Islet precursor cell (in vitro differentiated cells): ENCODE data around the gene CXCL6.
A peak's percentile ranks its signal among the peaks of the same experiment; 100 is the strongest.

Source experiments
- DNase-seq: peaks from one replicate; pipeline ENCODE4 v3.0.0-alpha.2; 2018

Gene CXCL6

DNA sequence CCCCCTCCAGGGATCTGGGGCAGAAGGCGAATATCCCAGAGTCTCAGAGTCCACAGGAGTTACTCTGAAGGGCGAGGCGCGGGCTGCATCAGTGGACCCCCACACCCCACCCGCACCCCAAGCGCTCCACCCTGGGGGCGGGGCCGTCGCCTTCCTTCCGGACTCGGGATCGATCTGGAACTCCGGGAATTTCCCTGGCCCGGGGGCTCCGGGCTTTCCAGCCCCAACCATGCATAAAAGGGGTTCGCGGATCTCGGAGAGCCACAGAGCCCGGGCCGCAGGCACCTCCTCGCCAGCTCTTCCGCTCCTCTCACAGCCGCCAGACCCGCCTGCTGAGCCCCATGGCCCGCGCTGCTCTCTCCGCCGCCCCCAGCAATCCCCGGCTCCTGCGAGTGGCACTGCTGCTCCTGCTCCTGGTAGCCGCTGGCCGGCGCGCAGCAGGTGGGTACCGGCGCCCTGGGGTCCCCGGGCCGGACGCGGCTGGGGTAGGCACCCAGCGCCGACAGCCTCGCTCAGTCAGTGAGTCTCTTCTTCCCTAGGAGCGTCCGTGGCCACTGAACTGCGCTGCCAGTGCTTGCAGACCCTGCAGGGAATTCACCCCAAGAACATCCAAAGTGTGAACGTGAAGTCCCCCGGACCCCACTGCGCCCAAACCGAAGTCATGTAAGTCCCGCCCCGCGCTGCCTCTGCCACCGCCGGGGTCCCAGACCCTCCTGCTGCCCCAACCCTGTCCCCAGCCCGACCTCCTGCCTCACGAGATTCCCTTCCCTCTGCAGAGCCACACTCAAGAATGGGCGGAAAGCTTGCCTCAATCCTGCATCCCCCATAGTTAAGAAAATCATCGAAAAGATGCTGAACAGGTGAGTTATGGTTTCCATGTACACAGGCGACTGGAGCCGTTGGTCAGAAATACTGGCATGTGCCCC, 32.9 kb downstream of the CXCL6 start, which contains the start of gene CXCL1:
CXCL1 (plus strand) TSS at position 264 of the 926 bp plus-strand sequence; CDS start at position 342, 78 bp downstream.
- DNase-seq: peak; percentile 69

GRCh38 chr4:73870260-73870659, 33.8 kb downstream of the CXCL6 start:
- no peak for DNase-seq

DNA sequence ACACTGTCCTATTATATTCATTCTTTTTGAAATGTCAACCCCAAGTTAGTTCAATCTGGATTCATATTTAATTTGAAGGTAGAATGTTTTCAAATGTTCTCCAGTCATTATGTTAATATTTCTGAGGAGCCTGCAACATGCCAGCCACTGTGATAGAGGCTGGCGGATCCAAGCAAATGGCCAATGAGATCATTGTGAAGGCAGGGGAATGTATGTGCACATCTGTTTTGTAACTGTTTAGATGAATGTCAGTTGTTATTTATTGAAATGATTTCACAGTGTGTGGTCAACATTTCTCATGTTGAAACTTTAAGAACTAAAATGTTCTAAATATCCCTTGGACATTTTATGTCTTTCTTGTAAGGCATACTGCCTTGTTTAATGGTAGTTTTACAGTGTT, 34.3 kb downstream of the CXCL6 start:
- no peak for DNase-seq

- no peak for DNase-seq
These were observed 35.2 kb downstream of the CXCL6 start for GRCh38 chr4:73871511-73872310.

DNA sequence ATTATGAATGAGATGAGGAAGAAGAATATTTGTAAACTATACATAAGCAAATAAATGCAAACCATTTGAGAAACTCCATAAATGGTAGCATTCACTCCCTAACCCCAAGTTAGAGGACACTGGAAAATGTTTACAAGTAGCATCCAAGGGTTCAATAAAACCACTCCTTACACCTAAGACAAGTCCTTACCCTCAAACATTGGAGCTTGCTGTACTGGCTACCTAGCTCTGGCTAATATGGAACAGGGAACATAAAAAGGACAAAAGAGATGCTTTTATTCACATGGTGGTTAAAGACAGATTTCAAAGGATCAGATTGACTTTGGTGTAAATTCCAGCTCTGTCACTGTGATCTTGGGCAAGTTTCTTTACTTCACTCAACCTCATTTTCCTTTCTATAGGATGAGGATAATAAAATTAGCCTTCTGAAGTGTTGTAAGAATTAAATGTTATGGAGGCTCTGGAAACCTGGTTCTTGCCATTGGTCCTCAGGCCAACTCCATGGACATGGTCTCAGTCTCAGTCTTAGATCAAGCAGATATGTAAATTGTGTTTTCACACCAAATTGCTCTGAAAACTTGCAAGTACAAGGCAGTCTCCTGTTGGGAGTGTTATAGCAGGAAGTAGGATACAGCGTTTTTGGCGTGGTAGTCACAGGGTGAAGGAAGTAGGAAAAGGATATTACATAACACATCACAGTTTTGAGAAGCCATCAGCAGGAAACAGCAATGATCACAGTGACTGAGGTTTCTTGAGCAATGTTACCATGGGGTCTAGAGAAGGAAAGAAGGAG, 36.0 kb downstream of the CXCL6 start:
- no peak for DNase-seq

- DNase-seq: no peak
These were observed 37.9 kb downstream of the CXCL6 start for GRCh38 chr4:73874386-73874785.

DNA sequence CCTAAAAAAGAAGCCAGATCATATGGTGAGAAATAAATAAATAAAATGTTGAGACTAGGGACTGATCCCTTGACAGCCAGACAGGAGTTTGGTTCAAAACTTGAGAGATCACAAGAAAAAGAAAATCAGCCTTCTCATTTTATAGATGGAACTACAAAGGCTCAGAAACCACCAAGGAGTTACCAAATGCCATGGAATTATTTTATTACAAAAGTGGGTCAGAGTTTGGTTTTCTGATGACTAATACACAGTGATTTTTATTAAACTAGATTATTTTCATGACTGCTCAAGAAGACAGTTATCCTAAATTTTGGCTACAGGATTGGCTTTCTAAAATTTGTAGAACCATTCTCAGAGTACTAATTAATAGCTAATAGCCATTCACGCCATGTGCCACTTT, 38.9 kb downstream of the CXCL6 start:
- DNase-seq: no peak

- DNase-seq: no peak
These were observed 46.8 kb downstream of the CXCL6 start for GRCh38 chr4:73883306-73883705.

DNA sequence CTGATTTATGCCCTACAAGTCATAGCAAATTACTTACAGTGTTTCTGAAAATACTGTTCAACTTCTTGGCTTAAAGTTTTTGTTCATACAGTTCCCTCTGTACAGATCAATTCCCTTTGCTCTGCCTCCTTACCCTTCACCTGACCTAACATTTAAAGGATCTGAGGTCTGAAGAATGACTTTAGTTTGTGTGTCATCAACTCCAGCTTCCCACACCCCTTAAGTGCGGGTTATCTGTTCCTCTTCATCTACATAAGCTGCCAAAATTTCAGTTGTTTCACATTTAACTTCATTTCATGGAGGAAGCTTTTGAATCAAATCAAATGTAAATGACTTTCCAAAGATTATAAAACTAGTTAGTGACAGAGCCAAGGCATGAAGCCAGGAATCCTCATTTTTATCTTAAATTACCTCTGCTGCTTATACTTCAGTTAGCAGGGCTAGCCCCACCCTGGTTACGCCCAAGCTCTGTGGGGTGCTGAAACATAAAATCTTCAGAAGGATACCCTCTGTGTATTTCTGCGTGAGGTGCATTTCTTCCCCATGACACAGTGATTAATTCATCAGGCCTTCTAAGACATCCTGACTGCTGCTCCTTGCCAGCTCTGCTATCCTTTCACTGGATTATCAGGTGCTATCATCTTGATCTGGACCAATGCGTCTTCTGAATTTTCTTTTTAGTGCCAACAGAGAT, 49.2 kb downstream of the CXCL6 start:
- DNase-seq: no peak
